Measurements from ENCODE around the gene IL34.
A peak's percentile ranks its signal among the peaks of the same experiment; 100 is the strongest.

IL34 gene

GRCh38 chr16:70696355-70696754 is 50.0 kb downstream of the IL34 start:
- H3K79me2 ChIP-seq (ENCODE audit: insufficient read depth, low read length) = no peaks in the 10 kb centered on the region
- H3K4me1 ChIP-seq (ENCODE audit: insufficient read depth, low read length) = no peaks in the 10 kb centered on the region
- DNase-seq = no peak
- no peak overlapping the region for H3K27ac ChIP-seq (ENCODE audit: low read length)
- no peak for ATAC-seq (ENCODE audit: insufficient read depth, low read depth)
- TF ChIP-seq CTCF (IDR thresholded peaks at IDR 0.05; ENCODE audit: borderline replicate concordance, extremely low read depth, low read length, poor library complexity, severe bottlenecking) = no peak
- TF ChIP-seq EZH2 (IDR thresholded peaks at IDR 0.05; ENCODE audit: borderline replicate concordance, low read depth, low read length, severe bottlenecking) = no peak
- no peak overlapping the region for H3K9ac ChIP-seq (ENCODE audit: low read depth, low read length)
- no peaks in the 10 kb centered on the region for H3K9me3 ChIP-seq (ENCODE audit: insufficient read depth, low read length, severe bottlenecking)
- no peak overlapping the region for H3K4me3 ChIP-seq (ENCODE audit: low read depth in 1 of 2, low read length in 2 of 2)
- peaks cover 33% of the 10 kb centered on the region for H3K36me3 ChIP-seq (ENCODE audit: insufficient read depth, low read length)
- no peak overlapping the region for H2AFZ ChIP-seq (ENCODE audit: low read depth, low read length)
- no peaks in the 10 kb centered on the region for H3K27me3 ChIP-seq (ENCODE audit: insufficient read depth, low read length, poor library complexity)
- peaks cover 8% of the 10 kb centered on the region for H4K20me1 ChIP-seq (ENCODE audit: insufficient read depth, low read length)
- no peak overlapping the region for H3K4me2 ChIP-seq (ENCODE audit: insufficient read depth, low read length)

- ATAC-seq (ENCODE audit: insufficient read depth, low read depth) (0 out of 3 replicates have a peak, but pooled peaks have one; percentile 48), DNase-seq (peak; percentile 19)
- no peak for TF ChIP-seq CTCF (IDR thresholded peaks at IDR 0.05; ENCODE audit: borderline replicate concordance, extremely low read depth, low read length, poor library complexity, severe bottlenecking)
- no peak for TF ChIP-seq EZH2 (IDR thresholded peaks at IDR 0.05; ENCODE audit: borderline replicate concordance, low read depth, low read length, severe bottlenecking)
- peaks cover 29% of the 10 kb centered on the region for H3K36me3 ChIP-seq (ENCODE audit: insufficient read depth, low read length)
- no peak overlapping the region for H3K4me2 ChIP-seq (ENCODE audit: insufficient read depth, low read length)
- no peak overlapping the region for H3K27ac ChIP-seq (ENCODE audit: low read length)
- peaks cover 8% of the 10 kb centered on the region for H4K20me1 ChIP-seq (ENCODE audit: insufficient read depth, low read length)
- no peak overlapping the region for H3K4me3 ChIP-seq (ENCODE audit: low read depth in 1 of 2, low read length in 2 of 2)
- no peaks in the 10 kb centered on the region for H3K9me3 ChIP-seq (ENCODE audit: insufficient read depth, low read length, severe bottlenecking)
- no peaks in the 10 kb centered on the region for H3K79me2 ChIP-seq (ENCODE audit: insufficient read depth, low read length)
- H2AFZ ChIP-seq (ENCODE audit: low read depth, low read length) = no peak overlapping the region
- no peaks in the 10 kb centered on the region for H3K4me1 ChIP-seq (ENCODE audit: insufficient read depth, low read length)
- H3K9ac ChIP-seq (ENCODE audit: low read depth, low read length) = no peak overlapping the region
- no peaks in the 10 kb centered on the region for H3K27me3 ChIP-seq (ENCODE audit: insufficient read depth, low read length, poor library complexity)
These were observed 50.7 kb downstream of the IL34 start for GRCh38 chr16:70696952-70697593.

DNA sequence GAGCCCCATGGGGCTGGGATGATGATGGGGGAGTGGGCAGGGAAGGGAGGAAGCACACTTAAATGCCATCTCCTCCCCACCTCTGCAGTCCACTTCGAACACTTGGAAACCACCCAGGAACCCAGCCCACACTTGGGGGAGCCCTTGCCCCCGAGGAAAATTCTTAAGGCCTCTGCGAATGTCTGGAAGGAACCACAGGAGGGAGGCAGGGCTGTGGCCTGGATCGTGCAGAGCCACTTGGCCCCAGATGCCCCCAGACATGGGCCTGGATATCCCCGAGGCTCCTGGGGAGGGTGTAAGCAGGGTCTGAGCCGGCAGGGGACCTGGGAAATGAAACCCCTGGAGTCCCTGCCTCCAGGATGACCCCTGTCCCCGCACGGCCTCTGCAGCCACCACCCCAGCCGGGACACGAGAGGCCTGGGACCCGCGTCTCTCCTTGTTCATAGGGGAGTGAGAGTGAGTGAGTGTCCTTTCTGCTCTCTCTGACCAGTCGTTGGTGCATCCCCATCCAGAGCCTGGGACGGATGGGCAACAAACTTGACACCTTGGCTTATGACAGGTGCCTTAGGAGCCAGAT is 51.3 kb downstream of the IL34 start:
- H3K36me3 ChIP-seq (ENCODE audit: insufficient read depth, low read length) = peaks cover 29% of the 10 kb centered on the region
- no peak overlapping the region for H2AFZ ChIP-seq (ENCODE audit: low read depth, low read length)
- H3K9ac ChIP-seq (ENCODE audit: low read depth, low read length) = no peak overlapping the region
- no peak overlapping the region for H3K27ac ChIP-seq (ENCODE audit: low read length)
- no peaks in the 10 kb centered on the region for H3K9me3 ChIP-seq (ENCODE audit: insufficient read depth, low read length, severe bottlenecking)
- H3K4me2 ChIP-seq (ENCODE audit: insufficient read depth, low read length) = no peak overlapping the region
- H4K20me1 ChIP-seq (ENCODE audit: insufficient read depth, low read length) = peaks cover 8% of the 10 kb centered on the region
- TF ChIP-seq CTCF (IDR thresholded peaks at IDR 0.05; ENCODE audit: borderline replicate concordance, extremely low read depth, low read length, poor library complexity, severe bottlenecking) (no peak), EZH2 (IDR thresholded peaks at IDR 0.05; ENCODE audit: borderline replicate concordance, low read depth, low read length, severe bottlenecking) (no peak)
- H3K27me3 ChIP-seq (ENCODE audit: insufficient read depth, low read length, poor library complexity) = no peaks in the 10 kb centered on the region
- H3K4me1 ChIP-seq (ENCODE audit: insufficient read depth, low read length) = no peaks in the 10 kb centered on the region
- H3K4me3 ChIP-seq (ENCODE audit: low read depth in 1 of 2, low read length in 2 of 2) = no peak overlapping the region
- no peaks in the 10 kb centered on the region for H3K79me2 ChIP-seq (ENCODE audit: insufficient read depth, low read length)
- DNase-seq = no peak
- no peak for ATAC-seq (ENCODE audit: insufficient read depth, low read depth)
